Stimulated activated CD8-positive, alpha-beta memory T cell treated with anti-CD3 and anti-CD28 coated beads, Interleukin-7, amount 100 ng/mL, for 1 hour (primary cell): ENCODE data around the gene MRPL24.
A peak's percentile ranks its signal among the peaks of the same experiment; 100 is the strongest.
"Not testable (repeated sequence)": the region's sequence is repeated elsewhere in the genome, so short reads cannot be mapped to it uniquely, and the experiment has no call there.

Experiments used
- DNase-seq, 2 donors: peaks; one replicate each; pipeline ENCODE4 v3.0.0-alpha.2; 2020; ENCODE audit warnings: low read depth in 2 of 2

Gene MRPL24

DNA sequence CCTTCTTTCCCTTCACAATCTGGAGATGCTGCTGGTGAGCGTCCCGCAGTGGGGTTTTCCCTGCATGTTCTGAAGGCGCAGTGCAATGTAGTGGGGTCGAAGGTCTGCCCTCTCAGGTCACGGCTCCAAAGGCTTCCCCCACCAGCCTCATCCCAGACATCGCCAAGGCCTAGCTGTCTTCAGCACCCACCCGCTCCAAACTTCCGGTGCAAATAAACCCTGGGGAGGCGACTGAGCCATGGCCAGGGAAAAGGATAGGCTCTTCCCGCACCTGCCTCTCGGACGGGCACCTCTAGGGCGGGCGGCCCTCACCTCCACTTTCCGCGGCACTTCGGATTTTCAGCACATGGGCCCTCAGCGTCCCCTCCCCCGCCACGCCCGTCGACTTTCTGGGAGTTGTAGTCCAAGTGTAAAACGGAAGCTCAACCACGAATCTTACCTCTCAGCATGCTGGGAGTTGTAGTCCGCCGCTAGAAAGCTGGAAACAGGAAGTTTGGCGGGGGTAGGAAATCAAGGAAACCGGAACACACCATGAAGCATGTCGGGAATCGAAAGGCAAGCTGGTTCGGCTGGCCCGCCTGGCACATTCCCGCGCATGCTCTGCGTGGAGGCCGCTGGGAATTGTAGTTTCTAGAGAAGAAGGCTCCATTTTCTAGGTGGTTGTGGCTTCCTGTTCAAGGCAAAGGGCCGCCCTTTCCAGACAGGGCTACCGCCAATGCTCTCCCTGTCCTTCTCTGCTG is at the start of gene MRPL24:
TSS of gene MRPL24 (minus strand) at position 348 of the 740 bp plus-strand sequence. CDS start 2,384 bp downstream, outside the sequence.
- DNase-seq = peak; percentile 91

GRCh38 chr1:156789621-156790318 is 48.9 kb upstream of the MRPL24 start:
- DNase-seq = no peak

GRCh38 chr1:156788136-156788535 is 47.2 kb upstream of the MRPL24 start:
- DNase-seq = no peak

DNA sequence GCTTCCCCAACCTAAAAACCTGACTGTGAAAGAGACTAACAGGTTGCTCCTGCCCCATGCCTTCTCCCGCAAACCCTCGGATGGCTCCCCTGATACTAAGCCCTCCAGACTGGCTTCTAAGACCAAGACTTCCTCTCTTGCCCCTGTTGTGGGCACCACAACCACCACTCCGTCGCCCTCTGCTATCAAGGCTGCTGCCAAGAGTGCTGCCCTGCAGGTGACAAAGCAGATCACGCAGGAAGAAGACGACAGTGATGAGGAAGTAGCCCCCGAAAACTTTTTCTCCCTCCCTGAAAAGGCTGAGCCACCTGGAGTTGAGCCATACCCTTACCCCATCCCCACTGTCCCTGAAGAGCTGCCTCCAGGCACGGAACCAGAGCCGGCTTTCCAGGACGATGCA is 45.8 kb upstream of the MRPL24 start:
- no peak for DNase-seq

DNA sequence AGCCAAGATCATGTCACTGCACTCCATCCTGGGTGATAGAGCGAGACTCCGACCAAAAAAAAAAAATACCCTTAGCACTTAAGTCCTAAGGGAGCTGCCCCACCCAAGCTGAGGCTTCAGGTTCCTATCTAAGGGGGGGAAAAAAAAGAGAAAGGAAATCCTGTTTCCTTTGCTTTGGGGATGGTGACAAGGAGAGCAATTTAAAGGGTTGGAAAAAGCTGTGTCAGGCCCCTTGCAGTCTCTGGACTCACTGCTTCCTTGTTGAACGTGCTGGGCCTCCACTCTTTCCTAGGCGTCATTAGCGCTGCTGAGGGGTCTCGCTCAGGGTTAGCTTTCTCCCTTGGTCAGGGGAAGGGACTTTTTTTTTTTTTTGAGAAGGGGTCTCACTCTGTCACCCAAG is 44.6 kb upstream of the MRPL24 start:
- no peak for DNase-seq

GRCh38 chr1:156781585-156782186 is 40.8 kb upstream of the MRPL24 start:
- no peak for DNase-seq

DNA sequence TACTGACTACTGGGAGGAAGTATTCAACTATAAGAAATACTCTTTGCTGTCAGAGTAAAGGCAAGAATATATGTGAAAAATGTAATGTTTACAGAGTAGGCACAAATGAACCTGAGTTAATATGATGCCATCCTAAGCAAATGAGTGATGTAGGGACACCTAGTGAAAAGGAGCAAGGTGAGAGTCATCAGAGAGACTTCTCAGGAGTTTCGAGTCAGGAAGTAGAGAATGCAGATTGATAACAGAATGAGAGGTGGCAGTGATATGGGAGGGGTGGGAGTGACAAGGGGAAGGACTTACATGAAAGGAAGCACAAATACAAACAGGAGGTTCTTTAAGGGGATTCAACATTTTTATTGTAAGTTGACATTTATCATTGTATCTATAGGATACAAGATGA is 36.7 kb upstream of the MRPL24 start:
- no peak for DNase-seq

DNA sequence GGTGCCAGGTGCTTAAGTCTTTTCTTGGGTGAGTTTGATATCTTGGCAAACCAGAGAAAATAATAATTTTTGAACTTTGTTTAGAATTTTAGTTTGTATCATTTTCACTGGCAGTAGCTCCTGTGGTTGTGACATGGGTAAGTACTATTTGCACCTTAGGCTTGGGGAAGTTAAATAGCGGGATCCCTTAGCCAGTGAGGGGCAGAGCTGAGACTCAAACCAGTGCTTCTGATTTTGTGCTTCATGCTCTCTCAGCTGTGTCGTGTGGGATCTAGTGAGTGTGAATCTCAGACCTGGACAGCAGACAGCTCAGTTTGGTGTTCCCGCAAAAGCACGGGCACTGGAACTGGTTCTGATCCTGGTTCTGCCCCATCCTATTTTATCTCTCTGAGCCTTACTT is 36.1 kb upstream of the MRPL24 start:
- DNase-seq = no peak

DNA sequence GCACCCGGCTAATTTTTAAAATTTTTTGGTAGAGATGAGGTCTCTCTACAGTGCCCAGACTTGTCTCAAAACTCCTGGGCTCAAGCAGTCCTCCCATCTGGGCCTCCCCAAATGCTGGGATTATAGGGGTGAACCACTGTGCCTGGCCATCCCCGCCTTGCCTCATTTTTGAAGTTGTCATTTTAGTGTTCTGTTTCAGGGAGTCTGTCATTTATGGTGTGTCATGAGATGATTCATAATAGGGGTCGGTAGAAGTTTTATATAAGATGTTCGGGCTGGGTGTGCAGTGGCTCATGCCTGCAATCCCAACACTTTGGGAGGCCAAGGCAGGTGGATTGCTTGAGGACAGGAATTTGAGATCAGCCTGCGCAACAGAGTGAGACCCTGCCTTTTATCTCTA is 34.9 kb upstream of the MRPL24 start:
- no peak for DNase-seq

DNA sequence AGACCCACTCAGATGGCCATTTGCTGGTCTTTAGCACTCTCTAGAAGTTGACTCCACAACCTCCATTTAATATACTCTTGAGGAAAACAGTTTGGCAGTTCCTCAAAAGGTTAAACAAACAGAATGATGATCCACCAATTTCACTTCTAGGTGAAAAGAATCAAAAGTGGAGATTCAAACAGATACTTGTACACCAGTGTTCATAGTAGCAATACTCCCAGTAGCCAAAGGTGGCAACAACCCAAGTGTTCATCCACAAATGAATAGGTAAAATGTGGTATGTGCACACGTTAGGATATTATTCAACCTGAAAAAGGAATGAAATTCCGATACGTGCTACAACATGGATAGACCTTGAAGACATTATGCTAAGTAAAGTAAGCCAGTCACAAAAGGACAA is 32.7 kb upstream of the MRPL24 start:
- no peak for DNase-seq

GRCh38 chr1:156772728-156773497 is 32.0 kb upstream of the MRPL24 start:
- no peak for DNase-seq

DNA sequence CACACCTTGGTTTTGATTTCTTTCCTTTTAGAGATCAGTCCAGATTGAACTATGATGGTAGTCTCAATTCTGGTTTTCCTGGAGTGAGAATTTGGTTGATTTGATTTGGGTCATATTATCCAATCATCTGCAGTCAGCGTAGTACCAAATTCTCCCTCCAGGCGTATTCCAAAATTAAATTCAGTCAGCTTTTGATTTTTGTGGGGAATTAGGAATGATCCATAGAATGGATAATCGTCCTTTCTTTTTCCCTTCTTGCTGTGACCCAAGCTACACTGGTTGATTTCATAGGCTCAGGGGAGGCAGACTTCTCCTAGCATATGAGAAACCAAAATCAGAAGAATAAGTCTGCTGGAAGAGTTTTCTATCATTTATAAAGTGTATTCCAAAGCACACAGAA is 31.3 kb upstream of the MRPL24 start:
- DNase-seq = no peak

- no peak for DNase-seq
These were observed 27.9 kb upstream of the MRPL24 start for GRCh38 chr1:156768610-156769295.

GRCh38 chr1:156767879-156768604 is 27.2 kb upstream of the MRPL24 start:
- no peak for DNase-seq

DNA sequence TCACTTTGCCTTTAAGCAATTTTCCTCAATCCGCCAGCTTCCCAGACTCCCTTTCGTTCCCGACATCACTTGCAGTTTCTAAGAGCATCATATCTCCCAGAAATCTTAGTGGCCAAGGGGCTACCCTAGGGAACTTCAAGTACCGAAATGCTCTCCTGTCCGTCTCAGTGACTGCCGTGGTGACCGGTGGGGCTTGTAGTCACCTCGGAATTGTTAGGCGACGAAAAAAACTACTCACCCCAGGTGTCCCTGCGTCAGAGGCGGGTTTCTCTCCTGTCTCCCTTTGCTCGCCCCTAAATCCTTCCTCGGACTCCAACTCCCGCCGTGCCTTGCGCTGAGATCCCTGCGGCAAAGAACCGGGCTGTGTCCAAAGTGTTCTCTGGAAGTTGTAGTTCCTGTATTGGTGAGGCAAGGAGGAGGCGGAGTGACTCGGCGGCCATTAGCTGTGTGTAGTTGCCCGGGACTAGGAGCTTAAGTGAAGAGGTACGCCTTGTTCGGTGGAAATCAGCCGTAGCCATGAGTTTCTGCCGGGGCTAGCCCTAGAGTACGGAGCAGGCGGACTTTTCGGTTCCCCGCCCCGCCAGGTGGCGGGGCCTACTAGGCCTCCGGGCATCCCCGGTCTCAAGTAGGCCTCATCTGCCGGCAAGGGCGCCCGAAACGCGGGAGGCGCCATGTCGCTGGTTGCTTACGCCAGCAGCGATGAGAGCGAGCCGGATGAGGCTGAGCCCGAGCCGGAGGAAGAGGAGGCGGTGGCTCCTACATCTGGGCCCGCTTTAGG is 26.4 kb upstream of the MRPL24 start, which contains the start of gene PRCC:
TSS of gene PRCC (plus strand) at position 435 of the 778 bp plus-strand sequence. CDS start at position 672, 237 bp downstream.
- DNase-seq = peak; percentile 89 to 91

- no peak for DNase-seq
These were observed 25.6 kb upstream of the MRPL24 start for GRCh38 chr1:156766298-156767100.

DNA sequence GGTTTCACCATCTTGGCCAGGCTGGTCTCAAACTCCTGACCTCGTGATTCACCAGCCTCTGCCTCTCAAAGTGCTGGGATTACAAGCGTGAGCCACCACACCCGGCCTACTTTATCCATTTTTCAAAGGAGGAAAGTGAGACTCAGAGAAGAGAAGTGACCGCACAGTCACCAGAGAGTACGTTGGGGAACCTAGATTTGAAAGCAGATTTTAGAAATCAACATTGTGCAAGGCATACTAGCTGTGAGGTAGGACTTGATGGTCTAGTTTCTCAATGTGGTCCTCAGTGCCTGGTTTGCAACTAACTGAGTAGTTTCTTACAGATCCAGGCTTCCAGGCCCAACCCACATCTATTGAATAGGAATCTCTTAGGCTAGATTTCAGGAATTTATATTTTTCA is 24.8 kb upstream of the MRPL24 start:
- DNase-seq = no peak

GRCh38 chr1:156765136-156765535 is 24.2 kb upstream of the MRPL24 start:
- not testable (repeated sequence) for DNase-seq

GRCh38 chr1:156760796-156761104 is 19.9 kb upstream of the MRPL24 start:
- DNase-seq = no peak
